Tibial artery (tissue), 4 donors: ENCODE measurements around the gene ZSCAN31.

Source experiments
- DNase-seq, 2 donors: peaks; one replicate each; pipeline ENCODE4 v3.0.0-alpha.2; 2019
- H3K27ac ChIP-seq, 2 donors: fragments of 200-600 bp; sonication (generic) in 1 of 2; 1 replicate in 1 of 2; 2 replicates in 1 of 2; pipeline ENCODE4 v1.5.1; 2018 to 2019; ENCODE audit warnings: mild to moderate bottlenecking in 1 of 2
- H3K27me3 ChIP-seq, 2 donors: fragments of 200-600 bp; sonication (generic) in 1 of 2; one replicate each; pipeline versions ENCODE4 v1.5.1 to v1.6.0; 2016 to 2019
- H3K36me3 ChIP-seq, 3 donors: fragments of 200-600 bp; sonication (generic) in 2 of 3; one replicate each; pipeline ENCODE4 v1.5.1; 2016 to 2019; ENCODE audit warnings: mild to moderate bottlenecking in 2 of 3
- H3K4me1 ChIP-seq, 4 donors: fragments of 200-600 bp; sonication (generic) in 2 of 4; 1 replicate in 3 of 4; 2 replicates in 1 of 4; pipeline ENCODE4 v1.5.1; 2016 to 2019
- H3K4me3 ChIP-seq, 2 donors: fragments of 200-600 bp; sonication (generic) in 1 of 2; 1 replicate in 1 of 2; 2 replicates in 1 of 2; pipeline ENCODE4 v1.5.1; 2018 to 2019; ENCODE audit warnings: mild to moderate bottlenecking in 2 of 2
- H3K9me3 ChIP-seq, 3 donors: fragments of 200-600 bp; sonication (generic) in 1 of 3; one replicate each; pipeline ENCODE4 v1.5.1; 2016 to 2019
- intact Hi-C: fragments of 100-400 bp; cut with DNase I; formaldehyde crosslinking; loops from one replicate; pipeline ENCODE4 v1.15.0; 2023; ENCODE audit warnings: low total_unique reads
- TF ChIP-seq, protein P1 (sequence below), 2 experiments: fragments of 200-600 bp in 1 of 2; fragments of 450-650 bp in 1 of 2; IDR thresholded peaks; one replicate each; pipeline ENCODE4 v1.5.1; 2017 to 2019; ENCODE audit warnings: antibody characterized with exemption in 2 of 2, mild to moderate bottlenecking in 1 of 2, moderate library complexity in 1 of 2

ZSCAN31 gene

DNA sequence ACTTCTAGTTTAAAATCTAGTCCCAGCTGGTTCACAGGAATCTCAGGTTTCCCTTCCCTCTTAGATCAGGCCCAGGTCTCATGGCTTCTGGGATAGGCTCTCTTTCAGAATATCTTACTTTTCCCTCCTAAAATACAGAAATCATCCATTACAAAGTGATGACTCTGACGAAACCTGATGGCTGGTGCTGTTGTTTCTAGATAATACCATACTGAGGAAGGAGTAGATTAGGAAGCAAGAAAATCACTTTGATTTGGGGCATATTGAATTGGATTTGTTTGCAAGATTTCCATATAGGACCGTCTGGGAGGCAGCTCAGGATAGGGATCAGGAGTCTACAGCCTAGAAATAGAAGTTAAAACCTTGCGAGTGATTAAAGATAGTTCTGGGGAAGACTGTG, 17.4 kb upstream of the ZSCAN31 start:
- H3K27ac ChIP-seq = no peak overlapping the region
- no peak overlapping the region for H3K4me3 ChIP-seq
- intact Hi-C loops = loop anchor here (10.0 kb wide), 2 partner anchors 99 to 129 kb away; partner anchors contain the start of genes NKAPL, ZKSCAN4 and ZSCAN9

DNA sequence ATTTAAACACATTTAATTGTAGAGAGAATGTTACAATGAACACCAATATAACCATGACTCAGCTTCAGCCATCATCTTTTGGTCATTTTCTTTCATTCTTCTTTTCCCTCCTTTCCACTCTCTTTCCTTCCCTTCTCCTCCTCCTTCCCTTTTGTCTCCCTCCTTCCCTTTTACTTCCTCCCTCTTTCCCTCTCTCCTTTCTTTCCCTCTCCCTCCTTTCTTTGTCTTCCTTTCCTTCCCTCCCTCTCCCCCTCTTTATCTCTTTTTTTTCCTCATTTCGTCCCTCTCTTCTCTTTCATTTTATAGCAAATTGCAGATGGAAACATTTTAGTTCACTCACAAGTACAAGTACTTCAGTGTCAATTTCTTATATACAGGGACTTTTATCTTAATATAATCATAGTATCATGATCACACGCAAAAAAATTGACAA, 15.6 kb upstream of the ZSCAN31 start:
- intact Hi-C loops = loop anchor here (10.0 kb wide), 2 partner anchors 97 to 127 kb away; partner anchors contain the start of genes NKAPL, ZKSCAN4 and ZSCAN9
- TF ChIP-seq, protein P1, sequence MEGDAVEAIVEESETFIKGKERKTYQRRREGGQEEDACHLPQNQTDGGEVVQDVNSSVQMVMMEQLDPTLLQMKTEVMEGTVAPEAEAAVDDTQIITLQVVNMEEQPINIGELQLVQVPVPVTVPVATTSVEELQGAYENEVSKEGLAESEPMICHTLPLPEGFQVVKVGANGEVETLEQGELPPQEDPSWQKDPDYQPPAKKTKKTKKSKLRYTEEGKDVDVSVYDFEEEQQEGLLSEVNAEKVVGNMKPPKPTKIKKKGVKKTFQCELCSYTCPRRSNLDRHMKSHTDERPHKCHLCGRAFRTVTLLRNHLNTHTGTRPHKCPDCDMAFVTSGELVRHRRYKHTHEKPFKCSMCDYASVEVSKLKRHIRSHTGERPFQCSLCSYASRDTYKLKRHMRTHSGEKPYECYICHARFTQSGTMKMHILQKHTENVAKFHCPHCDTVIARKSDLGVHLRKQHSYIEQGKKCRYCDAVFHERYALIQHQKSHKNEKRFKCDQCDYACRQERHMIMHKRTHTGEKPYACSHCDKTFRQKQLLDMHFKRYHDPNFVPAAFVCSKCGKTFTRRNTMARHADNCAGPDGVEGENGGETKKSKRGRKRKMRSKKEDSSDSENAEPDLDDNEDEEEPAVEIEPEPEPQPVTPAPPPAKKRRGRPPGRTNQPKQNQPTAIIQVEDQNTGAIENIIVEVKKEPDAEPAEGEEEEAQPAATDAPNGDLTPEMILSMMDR (IDR thresholded peaks at IDR 0.05) = no peak
- Histone ChIP-seq H3K27ac (no peak overlapping the region), H3K36me3 (no peaks in the 10 kb centered on the region), H3K27me3 (no peaks in the 10 kb centered on the region), H3K4me3 (no peak overlapping the region), H3K9me3 (no peaks in the 10 kb centered on the region), H3K4me1 (peaks cover 0 to 27% (median 24%) of the 10 kb centered on the region in 4 donors)
- no peak for DNase-seq

More for the DNA sequence above, 17.4 kb upstream of the ZSCAN31 start:
- Histone ChIP-seq H3K36me3 (no peaks in the 10 kb centered on the region), H3K9me3 (no peaks in the 10 kb centered on the region), H3K27me3 (no peaks in the 10 kb centered on the region), H3K4me1 (peaks cover 0 to 31% (median 27%) of the 10 kb centered on the region in 4 donors)
- DNase-seq = no peak
- TF ChIP-seq, protein P1 (IDR thresholded peaks at IDR 0.05) = no peak

DNA sequence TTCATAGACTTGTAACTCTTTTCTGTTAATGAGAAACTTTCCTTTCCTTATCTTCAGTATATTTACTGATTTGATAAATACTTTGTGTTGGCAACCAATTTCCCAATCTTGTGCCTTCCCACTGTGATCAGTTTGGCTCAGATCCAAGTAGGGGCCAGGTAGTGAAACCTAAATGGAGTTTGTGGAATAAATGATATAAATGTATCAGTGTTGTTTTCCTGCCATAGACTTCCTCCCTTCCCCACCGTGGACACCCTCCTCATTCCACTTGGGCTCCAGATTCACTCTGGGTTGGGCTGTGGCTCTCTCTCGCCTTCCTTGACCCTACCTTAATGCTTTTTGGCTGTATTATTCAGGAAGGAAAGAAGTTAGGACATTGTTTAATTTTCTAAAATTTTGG, 15.1 kb upstream of the ZSCAN31 start:
- no peak overlapping the region for H3K27ac ChIP-seq
- H3K9me3 ChIP-seq = no peaks in the 10 kb centered on the region
- DNase-seq = no peak
- peaks cover 0 to 24% (median 21%) of the 10 kb centered on the region in 4 donors for H3K4me1 ChIP-seq
- intact Hi-C loops = loop anchor here (10.0 kb wide), 2 partner anchors 96 to 126 kb away; partner anchors contain the start of genes NKAPL, ZKSCAN4 and ZSCAN9
- H3K36me3 ChIP-seq = no peaks in the 10 kb centered on the region
- TF ChIP-seq, protein P1 (IDR thresholded peaks at IDR 0.05) = no peak
- no peaks in the 10 kb centered on the region for H3K27me3 ChIP-seq
- H3K4me3 ChIP-seq = peak overlapping the region in 1 of 2 donors; percentile 66

DNA sequence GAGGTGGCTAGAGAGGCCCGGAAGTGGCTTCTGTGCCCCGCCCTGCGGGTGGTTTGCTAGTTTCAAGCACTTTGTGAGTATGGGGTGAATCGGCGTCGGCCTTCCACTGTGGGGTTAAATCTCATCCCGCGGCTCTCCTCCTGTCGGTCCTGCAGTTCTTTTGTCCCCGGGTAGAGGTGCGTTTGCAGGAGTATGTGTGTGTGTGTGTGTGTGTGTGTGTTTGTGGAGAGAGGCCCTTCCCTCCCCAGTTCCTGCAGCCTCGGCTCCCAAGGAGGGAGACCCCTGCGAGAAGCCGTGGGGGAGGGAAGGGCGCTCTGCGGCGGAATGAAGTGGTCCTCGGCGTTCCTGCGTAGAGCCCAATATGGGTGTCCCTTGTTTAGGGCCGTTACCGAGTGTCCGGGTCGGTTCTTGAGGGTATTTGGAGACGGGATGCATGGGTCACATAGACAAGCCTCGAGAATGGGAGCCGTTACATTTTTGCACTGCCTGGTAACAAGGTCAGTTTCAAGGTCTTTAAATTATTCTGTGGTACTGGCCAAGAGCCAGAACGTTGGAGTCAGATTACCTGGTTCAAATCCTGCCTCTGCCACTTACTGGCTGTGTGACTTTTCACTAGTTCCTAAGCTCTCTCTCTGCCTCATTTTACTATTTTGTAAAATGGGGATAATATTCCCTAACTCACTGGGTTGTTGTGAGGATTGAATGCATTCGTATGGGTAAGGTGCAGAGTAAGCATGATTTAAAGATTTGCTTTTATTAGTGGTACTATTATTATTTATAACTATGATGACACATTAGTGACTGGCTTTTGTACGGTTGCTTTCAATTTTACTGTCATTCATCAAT, 14.2 kb upstream of the ZSCAN31 start, which contains the start of gene ZKSCAN3:
ZKSCAN3 (plus strand) TSS at position 56 of the 846 bp plus-strand sequence. CDS start 9,640 bp downstream, outside the sequence.
- peak; percentile 79 to 90 for DNase-seq
- Histone ChIP-seq H3K4me1 (peaks cover 0 to 18% (median 16%) of the 10 kb centered on the region in 4 donors), H3K4me3 (peak within 1 kb of the TSS; percentile 66), H3K36me3 (no peaks in the 10 kb centered on the region), H3K9me3 (no peaks in the 10 kb centered on the region), H3K27ac (peak within 1 kb of the TSS; percentile 70), H3K27me3 (no peaks in the 10 kb centered on the region)
- TF ChIP-seq, protein P1 (IDR thresholded peaks at IDR 0.05) = no peak
- intact Hi-C loops = loop anchor here (10.0 kb wide), 2 partner anchors 95 to 125 kb away; partner anchors contain the start of genes NKAPL, ZKSCAN4 and ZSCAN9

DNA sequence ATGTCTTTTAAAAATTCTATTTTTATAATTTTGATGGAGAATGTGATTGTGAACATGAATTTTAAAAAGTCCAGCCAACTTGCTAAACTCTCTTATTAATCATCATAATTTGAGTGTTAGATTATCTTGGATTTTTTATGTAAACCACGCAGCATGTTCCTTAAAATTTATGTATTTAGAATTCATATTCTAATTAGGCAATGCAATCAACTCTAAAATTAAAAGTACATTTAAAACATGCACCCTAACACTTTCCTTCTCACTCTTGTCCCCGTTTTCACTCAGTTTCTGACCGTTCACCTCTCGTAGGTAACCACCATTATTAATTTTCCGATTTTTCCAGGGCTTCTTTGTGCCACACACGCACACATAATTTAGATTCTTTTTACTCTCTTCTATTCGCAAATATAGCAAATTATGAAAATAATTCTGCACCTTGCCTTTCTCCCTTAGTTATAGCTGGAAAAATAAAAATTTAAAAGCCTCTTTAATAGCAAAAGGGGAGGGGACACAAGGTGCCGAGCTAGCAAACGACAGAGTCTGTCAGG, 13.5 kb upstream of the ZSCAN31 start:
- H3K4me1 ChIP-seq = peaks cover 0 to 13% (median 11%) of the 10 kb centered on the region in 4 donors
- H3K4me3 ChIP-seq = peak overlapping the region; percentile 66
- DNase-seq = no peak
- TF ChIP-seq, protein P1 (IDR thresholded peaks at IDR 0.05) = no peak
- no peaks in the 10 kb centered on the region for H3K27me3 ChIP-seq
- intact Hi-C loops = no loop called here
- H3K9me3 ChIP-seq = no peaks in the 10 kb centered on the region
- peak overlapping the region; percentile 70 for H3K27ac ChIP-seq
- no peaks in the 10 kb centered on the region for H3K36me3 ChIP-seq
